HEK293T (cell line): ENCODE data around the gene ESRRB.

Source experiments
- CTCF ChIA-PET: fragments of 350-600 bp; formaldehyde crosslinking; extraction: SDS; loops from one replicate; lab custom pipeline; 2021; ENCODE audit warnings: antibody characterized with exemption, inconsistent platforms; lab: Yijun Ruan, JAX
- POLR2A ChIA-PET: fragments of 350-600 bp; formaldehyde crosslinking; extraction: SDS; loops from one replicate; lab custom pipeline; 2020; ENCODE audit warnings: antibody characterized with exemption, inconsistent platforms; lab: Yijun Ruan, JAX
- DNase-seq: peaks from one replicate; pipeline ENCODE4 v3.0.0; 2012; ENCODE audit warnings: mixed read lengths; ENCODE audit errors: extremely low spot score
- ARNT ChIP-seq: fragments of 450-650 bp; IDR thresholded peaks from 2 replicates; pipeline ENCODE4 v1.6.1; 2017; ENCODE audit warnings: mild to moderate bottlenecking
- BHLHE40 ChIP-seq: fragments of 450-650 bp; IDR thresholded peaks from 2 replicates; pipeline ENCODE4 v1.6.1; 2016; ENCODE audit warnings: mild to moderate bottlenecking, moderate library complexity, borderline replicate concordance
- CTBP1 ChIP-seq: fragments of 450-650 bp; IDR thresholded peaks from 2 replicates; pipeline ENCODE4 v1.6.1; 2016; ENCODE audit warnings: borderline replicate concordance
- ELF4 ChIP-seq: fragments of 450-650 bp; IDR thresholded peaks from 2 replicates; pipeline ENCODE4 v1.6.1; 2017; ENCODE audit warnings: antibody characterized with exemption
- FOXA1 ChIP-seq: fragments of 450-650 bp; IDR thresholded peaks from 2 replicates; pipeline ENCODE4 v1.6.1; 2016; ENCODE audit warnings: mild to moderate bottlenecking
- FOXK2 ChIP-seq: fragments of 450-650 bp; IDR thresholded peaks from 2 replicates; pipeline ENCODE4 v1.6.1; 2016; ENCODE audit warnings: mild to moderate bottlenecking
- FOXM1 ChIP-seq: fragments of 450-650 bp; IDR thresholded peaks from 2 replicates; pipeline ENCODE4 v1.6.1; 2017; ENCODE audit warnings: mild to moderate bottlenecking, borderline replicate concordance
- HDGF ChIP-seq: fragments of 450-650 bp; IDR thresholded peaks from 2 replicates; pipeline ENCODE4 v1.6.1; 2017; ENCODE audit warnings: antibody characterized with exemption, borderline replicate concordance
- L3MBTL2 ChIP-seq: fragments of 450-650 bp; conservative IDR thresholded peaks from 2 replicates; pipeline ENCODE4 v1.6.1; 2016; ENCODE audit warnings: mild to moderate bottlenecking
- LEF1 ChIP-seq: fragments of 450-650 bp; IDR thresholded peaks from 2 replicates; pipeline ENCODE4 v1.6.1; 2017; ENCODE audit warnings: mild to moderate bottlenecking, borderline replicate concordance
- NFRKB ChIP-seq: fragments of 450-650 bp; IDR thresholded peaks from 2 replicates; pipeline ENCODE4 v1.6.1; 2016; ENCODE audit warnings: mild to moderate bottlenecking, moderate library complexity
- PKNOX1 ChIP-seq: fragments of 450-650 bp; IDR thresholded peaks from 2 replicates; pipeline ENCODE4 v1.6.1; 2016
- SP1 ChIP-seq: fragments of 450-650 bp; IDR thresholded peaks from 2 replicates; pipeline ENCODE4 v1.6.1; 2017
- SUZ12 ChIP-seq: fragments of 450-650 bp; IDR thresholded peaks from 2 replicates; pipeline ENCODE4 v1.6.1; 2016; ENCODE audit warnings: mild to moderate bottlenecking
- TARDBP ChIP-seq: fragments of 450-650 bp; IDR thresholded peaks from 2 replicates; pipeline ENCODE4 v1.6.1; 2016
- ZNF384 ChIP-seq: fragments of 450-650 bp; IDR thresholded peaks from 2 replicates; pipeline ENCODE4 v1.6.1; 2016

Gene ESRRB

DNA sequence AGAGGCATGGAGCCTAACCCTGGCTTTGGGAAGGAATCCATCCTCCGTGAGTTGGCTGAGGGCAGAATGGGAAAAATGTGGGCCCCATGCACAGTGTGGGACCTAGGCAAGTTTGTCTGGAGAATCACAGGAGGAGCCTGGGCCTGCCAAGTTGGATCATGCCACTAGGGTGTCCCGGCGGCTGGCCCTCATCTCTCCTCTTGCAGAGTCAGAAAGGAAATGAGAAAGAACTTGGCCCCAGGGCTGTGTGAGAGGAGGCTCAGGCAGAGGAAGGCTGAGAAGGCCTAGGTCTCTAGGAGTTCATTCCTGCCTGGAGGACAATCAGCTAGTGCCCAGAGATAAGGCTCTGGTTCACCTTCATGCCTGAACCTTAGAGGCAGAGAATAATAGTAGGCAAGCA, 2.5 kb upstream of the ESRRB start:
- POLR2A ChIA-PET = no interaction called here
- CTCF ChIA-PET = no interaction called here
- no peak for DNase-seq
- TF ChIP-seq TARDBP (no peak), HDGF (no peak), BHLHE40 (no peak), NFRKB (no peak), ELF4 (no peak), LEF1 (no peak), CTBP1 (no peak), SP1 (no peak), ARNT (no peak), FOXK2 (no peak), ZNF384 (no peak), PKNOX1 (no peak), FOXM1 (no peak), SUZ12 (no peak), L3MBTL2 (no peak)

DNA sequence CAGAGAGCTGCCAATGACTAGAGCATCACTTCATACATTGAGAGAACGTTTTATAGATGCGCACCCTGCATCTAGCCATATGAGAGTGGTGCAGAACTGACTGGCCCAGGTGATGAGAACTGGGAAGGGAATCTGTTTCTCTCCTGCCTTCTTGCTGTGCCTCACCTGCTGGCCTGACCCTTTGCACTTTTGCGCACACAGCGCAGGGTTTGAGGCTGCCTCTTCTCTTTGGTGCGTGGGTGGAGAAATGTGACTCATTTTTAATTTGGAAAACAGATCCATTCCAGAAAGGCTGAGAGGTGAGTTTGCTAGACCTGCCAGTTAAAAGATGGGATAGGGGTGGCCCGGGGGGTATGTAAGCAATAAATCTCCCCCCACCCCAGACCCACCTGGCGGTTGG, 453 bp upstream of the ESRRB start:
- POLR2A ChIA-PET = no interaction called here
- DNase-seq = no peak
- CTCF ChIA-PET = interaction anchor here (0.8 kb wide), 1 partner anchor 12 kb away, joined by 3 read pairs; no protein-coding TSS in a partner anchor
- TF ChIP-seq HDGF = no peak
- no peak for TF ChIP-seq SUZ12
- TF ChIP-seq FOXK2 = no peak
- TF ChIP-seq CTBP1 = no peak
- no peak for TF ChIP-seq L3MBTL2
- TF ChIP-seq NFRKB = no peak
- no peak for TF ChIP-seq TARDBP
- no peak for TF ChIP-seq PKNOX1
- no peak for TF ChIP-seq ZNF384
- TF ChIP-seq SP1 = no peak
- no peak for TF ChIP-seq FOXM1
- TF ChIP-seq ELF4 = no peak
- TF ChIP-seq FOXA1 = no peak
- no peak for TF ChIP-seq ARNT
- no peak for TF ChIP-seq LEF1
- no peak for TF ChIP-seq BHLHE40

DNA sequence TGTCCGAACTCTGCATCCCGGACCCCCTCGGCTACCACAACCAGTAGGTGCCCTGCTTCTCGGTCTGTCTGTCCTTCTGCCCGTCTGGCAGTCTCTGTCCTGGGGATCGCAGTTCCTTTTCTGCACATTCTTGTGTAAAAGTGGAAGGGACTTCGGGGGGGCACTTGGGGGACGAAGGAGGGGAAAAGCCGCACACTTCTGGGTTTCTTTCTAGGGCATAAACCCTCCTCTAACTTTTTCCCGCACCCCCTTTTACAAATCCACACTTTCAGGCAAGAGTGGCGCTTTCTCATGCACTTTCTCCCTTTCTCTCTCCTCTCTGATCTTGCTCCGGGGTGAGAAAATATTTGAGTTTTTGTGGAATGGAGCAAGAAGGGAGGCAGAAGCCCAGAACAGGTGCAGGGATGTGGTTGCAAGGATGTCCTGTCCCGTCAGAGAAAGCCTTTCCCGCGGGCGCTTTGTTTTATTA, 506 bp downstream of the ESRRB start:
- DNase-seq = no peak
- ChIA-PET POLR2A (interaction anchor here (0.5 to 0.6 kb wide), 2 partner anchors 128 to 393 kb away, joined by 3 to 4 read pairs; no protein-coding TSS in a partner anchor), CTCF (no interaction called here)
- no peak for TF ChIP-seq PKNOX1
- no peak for TF ChIP-seq ARNT
- TF ChIP-seq L3MBTL2 = no peak
- TF ChIP-seq FOXA1 = no peak
- no peak for TF ChIP-seq FOXK2
- no peak for TF ChIP-seq HDGF
- no peak for TF ChIP-seq TARDBP
- TF ChIP-seq ZNF384 = no peak
- no peak for TF ChIP-seq CTBP1
- TF ChIP-seq SUZ12 = no peak
- no peak for TF ChIP-seq NFRKB
- no peak for TF ChIP-seq BHLHE40

GRCh38 chr14:76376878-76377734, 1.2 kb downstream of the ESRRB start:
- ChIA-PET CTCF (interaction anchor here (0.9 to 1.7 kb wide), 2 partner anchors 10 to 24 kb away, joined by 3 to 7 read pairs; no protein-coding TSS in a partner anchor), POLR2A (no interaction called here)
- TF ChIP-seq SP1 = no peak
- no peak for TF ChIP-seq SUZ12
- TF ChIP-seq L3MBTL2 = peak; percentile 75; the same call in 1 of the 2 replicates
- DNase-seq = peak; percentile 14

DNA sequence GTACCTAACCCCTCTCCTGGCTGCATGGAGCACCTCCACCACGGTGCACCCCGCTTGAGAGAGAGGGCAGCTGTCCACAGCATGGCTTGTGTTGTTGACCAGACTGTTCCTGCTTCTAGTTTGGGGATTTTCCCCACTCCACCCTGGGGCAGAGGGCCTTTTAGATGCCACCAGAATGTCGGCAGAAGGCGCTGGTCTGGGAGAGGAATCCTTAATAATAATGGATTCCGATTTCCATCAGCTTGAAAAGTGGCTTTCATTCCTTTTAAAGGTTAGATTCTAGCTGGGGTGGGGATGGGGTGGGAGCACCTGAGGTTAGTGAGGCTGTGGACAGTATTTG, 1.8 kb downstream of the ESRRB start:
- no peak for TF ChIP-seq FOXM1
- POLR2A ChIA-PET = no interaction called here
- no peak for DNase-seq
- CTCF ChIA-PET = interaction anchor here (0.9 to 1.7 kb wide), 2 partner anchors 9 to 25 kb away, joined by 3 to 7 read pairs; no protein-coding TSS in a partner anchor

DNA sequence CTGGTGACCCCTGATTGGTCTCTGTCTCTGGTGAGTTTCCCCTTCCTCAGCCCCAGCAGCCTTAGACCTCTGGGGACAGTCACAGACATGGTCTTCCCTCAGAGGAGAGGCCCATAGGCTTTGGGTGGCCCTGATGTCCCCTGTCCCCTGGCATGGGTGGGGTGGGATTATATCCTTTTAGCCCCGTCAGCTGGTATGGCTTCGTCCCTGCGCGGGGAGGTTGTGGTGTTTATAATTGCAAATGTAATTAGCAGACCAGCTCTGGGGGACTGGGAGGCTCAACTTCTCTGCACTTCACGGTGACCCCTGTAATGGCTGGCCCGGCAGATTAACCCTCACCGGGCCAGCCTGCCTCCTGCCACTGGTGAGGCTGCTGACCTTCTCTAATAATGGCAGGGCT, 5.1 kb downstream of the ESRRB start:
- ChIA-PET CTCF (no interaction called here), POLR2A (no interaction called here)
- no peak for DNase-seq
- no peak for TF ChIP-seq ZNF384
- no peak for TF ChIP-seq SUZ12
- TF ChIP-seq NFRKB = no peak
- no peak for TF ChIP-seq HDGF
- no peak for TF ChIP-seq FOXM1
- TF ChIP-seq TARDBP = no peak
- TF ChIP-seq CTBP1 = no peak
- no peak for TF ChIP-seq L3MBTL2
- no peak for TF ChIP-seq ARNT
- no peak for TF ChIP-seq FOXA1
